ENCODE data around the gene GYS1. TPM values are rescaled to one million over a fixed set of nuclear protein-coding genes. Genes with fewer than 3 reads are reported as not detected.
"Not testable (repeated sequence)": the region's sequence is repeated elsewhere in the genome, so short reads cannot be mapped to it uniquely, and the experiment has no call there.

The GYS1 gene
- total RNA-seq, 1 donor, result 44.5 TPM

DNA sequence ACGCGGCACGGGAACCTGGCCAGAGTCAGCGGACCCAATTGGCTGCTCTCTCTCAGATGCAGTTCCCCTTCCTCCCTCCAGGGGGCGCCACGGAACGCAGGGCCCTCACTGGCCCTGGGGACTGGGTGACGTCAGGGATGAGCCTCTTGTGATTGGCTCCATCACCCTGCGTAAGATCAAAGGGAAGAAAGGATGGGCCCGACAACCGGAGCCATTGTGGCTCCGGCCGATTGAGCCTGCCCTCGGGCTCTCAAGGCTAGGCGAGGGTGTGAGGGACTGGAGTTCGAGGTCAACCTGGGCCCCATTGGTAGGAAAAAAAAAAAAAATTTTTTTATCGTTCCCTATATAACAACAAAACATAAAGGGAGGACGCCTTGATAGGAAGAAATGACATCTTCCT, 43.7 kb upstream of the GYS1 start, which contains the start of gene CGB1:
Gene CGB1, minus strand, starts transcription at position 81 of the 400 bp plus-strand sequence. CDS start 184 bp downstream, outside the sequence.
- not testable (repeated sequence) for H4K20me1 ChIP-seq (ENCODE audit: insufficient read depth, low read length); H2AFZ ChIP-seq (ENCODE audit: low read length); H3K9me3 ChIP-seq (ENCODE audit: low read depth, low read length); H3K27me3 ChIP-seq (ENCODE audit: insufficient read depth, low read length); H3K4me2 ChIP-seq (ENCODE audit: insufficient read depth, low read length); H3K36me3 ChIP-seq (ENCODE audit: insufficient read depth, low read length); H3K27ac ChIP-seq (ENCODE audit: low read depth, low read length); H3K4me3 ChIP-seq (ENCODE audit: insufficient read depth, low read length); H3K79me2 ChIP-seq (ENCODE audit: insufficient read depth, low read length); H3K4me1 ChIP-seq (ENCODE audit: insufficient read depth, low read length)
- TF ChIP-seq, protein P1, sequence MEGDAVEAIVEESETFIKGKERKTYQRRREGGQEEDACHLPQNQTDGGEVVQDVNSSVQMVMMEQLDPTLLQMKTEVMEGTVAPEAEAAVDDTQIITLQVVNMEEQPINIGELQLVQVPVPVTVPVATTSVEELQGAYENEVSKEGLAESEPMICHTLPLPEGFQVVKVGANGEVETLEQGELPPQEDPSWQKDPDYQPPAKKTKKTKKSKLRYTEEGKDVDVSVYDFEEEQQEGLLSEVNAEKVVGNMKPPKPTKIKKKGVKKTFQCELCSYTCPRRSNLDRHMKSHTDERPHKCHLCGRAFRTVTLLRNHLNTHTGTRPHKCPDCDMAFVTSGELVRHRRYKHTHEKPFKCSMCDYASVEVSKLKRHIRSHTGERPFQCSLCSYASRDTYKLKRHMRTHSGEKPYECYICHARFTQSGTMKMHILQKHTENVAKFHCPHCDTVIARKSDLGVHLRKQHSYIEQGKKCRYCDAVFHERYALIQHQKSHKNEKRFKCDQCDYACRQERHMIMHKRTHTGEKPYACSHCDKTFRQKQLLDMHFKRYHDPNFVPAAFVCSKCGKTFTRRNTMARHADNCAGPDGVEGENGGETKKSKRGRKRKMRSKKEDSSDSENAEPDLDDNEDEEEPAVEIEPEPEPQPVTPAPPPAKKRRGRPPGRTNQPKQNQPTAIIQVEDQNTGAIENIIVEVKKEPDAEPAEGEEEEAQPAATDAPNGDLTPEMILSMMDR (IDR thresholded peaks at IDR 0.05; ENCODE audit: extremely low read depth, low read depth, low read length), result peak; percentile 42
- peak; percentile 31 for DNase-seq (ENCODE audit: insufficient read length, low spot score, missing footprints)

DNA sequence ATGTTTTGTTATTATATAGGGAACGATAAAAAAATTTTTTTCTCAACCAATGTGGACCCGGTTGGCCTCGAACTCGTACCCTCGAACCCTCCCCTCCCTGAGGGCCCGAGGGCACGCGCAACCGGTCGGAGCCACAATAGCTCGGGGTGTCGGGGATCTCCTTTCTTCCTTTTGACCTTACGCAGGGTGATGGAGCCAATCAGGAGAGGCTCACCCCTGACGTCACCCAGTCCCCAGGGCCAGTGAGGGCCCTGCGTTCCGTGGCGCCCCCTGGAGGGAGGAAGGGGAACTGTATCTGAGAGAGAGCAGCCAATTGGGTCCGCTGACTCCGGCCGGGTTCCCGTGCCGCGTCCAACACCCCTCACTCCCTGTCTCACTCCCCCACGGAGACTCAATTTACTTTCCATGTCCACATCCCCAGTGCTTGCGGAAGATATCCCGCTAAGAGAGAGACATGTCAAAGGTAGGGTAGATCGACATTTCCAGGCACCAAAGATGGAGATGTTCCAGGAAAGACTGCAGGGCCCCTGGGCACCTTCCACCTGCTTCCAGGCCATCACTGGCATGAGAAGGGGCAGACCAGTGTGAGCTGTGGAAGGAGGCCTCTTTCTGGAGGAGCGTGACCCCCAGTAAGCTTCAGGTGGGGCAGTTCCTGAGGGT, 38.7 kb upstream of the GYS1 start, which contains the start of gene CGB2:
Gene CGB2, plus strand, starts transcription at position 249 of the 660 bp plus-strand sequence. Its CDS starts 206 bp downstream, at position 455.
- not testable (repeated sequence) for H3K27ac ChIP-seq (ENCODE audit: low read depth, low read length); H3K4me3 ChIP-seq (ENCODE audit: insufficient read depth, low read length); H3K36me3 ChIP-seq (ENCODE audit: insufficient read depth, low read length); H3K9me3 ChIP-seq (ENCODE audit: low read depth, low read length); H3K4me1 ChIP-seq (ENCODE audit: insufficient read depth, low read length); H3K4me2 ChIP-seq (ENCODE audit: insufficient read depth, low read length); H2AFZ ChIP-seq (ENCODE audit: low read length); H4K20me1 ChIP-seq (ENCODE audit: insufficient read depth, low read length); H3K79me2 ChIP-seq (ENCODE audit: insufficient read depth, low read length); H3K27me3 ChIP-seq (ENCODE audit: insufficient read depth, low read length)
- TF ChIP-seq, protein P1 (IDR thresholded peaks at IDR 0.05; ENCODE audit: extremely low read depth, low read depth, low read length), result peak; percentile 37
- peak; percentile 61 for DNase-seq (ENCODE audit: insufficient read length, low spot score, missing footprints)

DNA sequence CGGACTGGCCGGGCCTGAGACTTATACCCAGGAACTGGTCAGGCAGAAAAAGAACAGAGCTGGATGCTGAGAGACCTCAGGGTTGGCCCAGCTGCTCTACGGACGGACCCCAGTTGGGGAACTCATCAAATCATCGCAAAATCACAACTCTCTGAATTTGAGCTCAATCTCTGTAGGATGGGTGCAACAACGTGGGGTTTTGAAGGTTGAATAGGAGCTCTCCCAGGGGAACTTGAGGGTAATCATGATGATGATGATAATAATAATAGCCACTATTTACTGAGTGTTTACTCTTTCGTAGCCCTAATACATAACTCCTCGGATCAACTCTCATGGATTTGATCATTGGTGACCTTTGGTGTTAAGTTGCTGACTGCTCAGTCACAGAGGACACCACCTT, 37.2 kb upstream of the GYS1 start:
- not testable (repeated sequence) for H4K20me1 ChIP-seq (ENCODE audit: insufficient read depth, low read length); DNase-seq (ENCODE audit: insufficient read length, low spot score, missing footprints); H3K36me3 ChIP-seq (ENCODE audit: insufficient read depth, low read length)

DNA sequence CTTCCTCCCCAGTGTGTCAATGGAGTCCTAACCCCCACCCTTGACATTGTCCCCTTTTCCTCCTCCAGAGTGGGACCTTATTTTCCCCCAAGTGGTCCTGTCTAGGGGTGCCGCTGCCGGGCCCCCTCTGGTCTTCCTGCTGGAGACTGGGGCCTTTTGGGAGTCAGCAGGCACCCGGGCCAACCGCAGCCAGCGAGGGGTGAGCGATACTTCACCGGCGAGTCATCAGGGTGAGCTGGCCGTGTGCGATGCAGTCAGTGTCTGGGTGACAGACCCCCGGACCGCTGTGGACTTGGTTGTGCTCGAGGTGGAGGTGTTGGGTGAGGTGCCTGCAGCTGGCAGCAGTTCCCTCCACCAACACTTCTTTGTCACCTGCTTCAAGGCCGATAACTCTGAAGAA, 36.6 kb upstream of the GYS1 start:
- H3K4me2 ChIP-seq (ENCODE audit: insufficient read depth, low read length); H4K20me1 ChIP-seq (ENCODE audit: insufficient read depth, low read length); H3K9me3 ChIP-seq (ENCODE audit: low read depth, low read length); H2AFZ ChIP-seq (ENCODE audit: low read length); H3K4me1 ChIP-seq (ENCODE audit: insufficient read depth, low read length); H3K27ac ChIP-seq (ENCODE audit: low read depth, low read length); H3K36me3 ChIP-seq (ENCODE audit: insufficient read depth, low read length); H3K79me2 ChIP-seq (ENCODE audit: insufficient read depth, low read length); H3K4me3 ChIP-seq (ENCODE audit: insufficient read depth, low read length); H3K27me3 ChIP-seq (ENCODE audit: insufficient read depth, low read length): not testable (repeated sequence)
- peak; percentile 68 for DNase-seq (ENCODE audit: insufficient read length, low spot score, missing footprints)

More for the DNA sequence above, 37.2 kb upstream of the GYS1 start:
- not testable (repeated sequence) for H3K4me2 ChIP-seq (ENCODE audit: insufficient read depth, low read length); H2AFZ ChIP-seq (ENCODE audit: low read length); H3K9me3 ChIP-seq (ENCODE audit: low read depth, low read length); H3K79me2 ChIP-seq (ENCODE audit: insufficient read depth, low read length); H3K4me3 ChIP-seq (ENCODE audit: insufficient read depth, low read length); H3K27me3 ChIP-seq (ENCODE audit: insufficient read depth, low read length); H3K4me1 ChIP-seq (ENCODE audit: insufficient read depth, low read length); H3K27ac ChIP-seq (ENCODE audit: low read depth, low read length)

DNA sequence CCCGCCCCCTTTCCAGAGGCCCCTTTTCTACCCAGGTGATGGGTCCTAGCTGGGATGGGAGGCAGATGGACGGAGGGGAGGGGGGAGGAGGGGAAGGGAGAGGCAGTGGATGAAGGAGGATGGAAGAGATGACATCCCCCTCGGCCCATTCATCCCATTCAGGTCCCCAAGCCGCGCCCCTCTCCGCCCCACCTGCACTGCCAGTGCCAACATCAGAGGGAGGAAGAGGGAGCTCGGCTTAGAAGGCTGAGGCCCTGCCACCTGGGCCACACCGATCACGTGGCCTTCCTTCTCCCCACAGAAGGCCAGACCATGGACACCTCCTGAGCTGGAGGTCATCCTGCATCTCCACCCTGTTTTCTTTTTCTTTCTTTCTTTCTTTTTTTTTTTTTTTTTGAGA, 35.6 kb upstream of the GYS1 start:
- not testable (repeated sequence) for DNase-seq (ENCODE audit: insufficient read length, low spot score, missing footprints); H3K79me2 ChIP-seq (ENCODE audit: insufficient read depth, low read length)

DNA sequence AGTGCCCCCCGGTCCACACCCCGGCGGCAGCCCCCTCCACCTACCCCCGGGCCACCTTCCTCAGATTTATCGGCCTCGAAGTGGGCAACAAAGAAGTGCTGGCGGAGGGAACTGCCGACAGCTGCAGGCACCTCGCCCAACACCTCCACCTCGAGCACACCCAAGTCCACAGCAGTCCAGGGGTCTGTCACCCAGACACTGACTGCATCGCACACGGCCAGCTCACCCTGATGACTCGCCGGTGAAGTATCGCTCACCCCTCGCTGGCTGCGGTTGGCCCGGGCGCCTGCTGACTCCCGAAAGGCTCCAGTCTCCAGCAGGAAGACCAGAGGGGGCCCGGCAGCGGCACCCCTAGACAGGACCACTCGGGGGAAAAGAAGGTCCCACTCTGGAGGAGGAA, 32.5 kb upstream of the GYS1 start:
- DNase-seq (ENCODE audit: insufficient read length, low spot score, missing footprints); H3K9me3 ChIP-seq (ENCODE audit: low read depth, low read length); H3K27ac ChIP-seq (ENCODE audit: low read depth, low read length): not testable (repeated sequence)

More for the DNA sequence above, 35.6 kb upstream of the GYS1 start:
- H3K9me3 ChIP-seq (ENCODE audit: low read depth, low read length); H3K4me1 ChIP-seq (ENCODE audit: insufficient read depth, low read length); H3K4me3 ChIP-seq (ENCODE audit: insufficient read depth, low read length); H3K27ac ChIP-seq (ENCODE audit: low read depth, low read length); H2AFZ ChIP-seq (ENCODE audit: low read length); H4K20me1 ChIP-seq (ENCODE audit: insufficient read depth, low read length); H3K27me3 ChIP-seq (ENCODE audit: insufficient read depth, low read length); H3K4me2 ChIP-seq (ENCODE audit: insufficient read depth, low read length); H3K36me3 ChIP-seq (ENCODE audit: insufficient read depth, low read length): not testable (repeated sequence)

DNA sequence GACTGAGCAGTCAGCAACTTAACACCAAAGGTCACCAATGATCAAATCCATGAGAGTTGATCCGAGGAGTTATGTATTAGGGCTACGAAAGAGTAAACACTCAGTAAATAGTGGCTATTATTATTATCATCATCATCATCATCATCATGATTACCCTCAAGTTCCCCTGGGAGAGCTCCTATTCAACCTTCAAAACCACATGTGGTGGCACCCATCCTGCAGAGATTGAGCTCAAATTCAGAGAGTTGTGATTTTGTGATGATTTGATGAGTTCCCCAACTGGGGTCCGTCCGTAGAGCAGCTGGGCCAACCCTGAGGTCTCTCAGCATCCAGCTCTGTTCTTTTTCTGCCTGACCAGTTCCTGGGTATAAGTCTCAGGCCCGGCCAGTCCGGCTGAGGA, 32.0 kb upstream of the GYS1 start:
- H3K4me2 ChIP-seq (ENCODE audit: insufficient read depth, low read length); H3K79me2 ChIP-seq (ENCODE audit: insufficient read depth, low read length); H2AFZ ChIP-seq (ENCODE audit: low read length); H3K4me3 ChIP-seq (ENCODE audit: insufficient read depth, low read length); H3K9me3 ChIP-seq (ENCODE audit: low read depth, low read length); H4K20me1 ChIP-seq (ENCODE audit: insufficient read depth, low read length); DNase-seq (ENCODE audit: insufficient read length, low spot score, missing footprints); H3K36me3 ChIP-seq (ENCODE audit: insufficient read depth, low read length); H3K27me3 ChIP-seq (ENCODE audit: insufficient read depth, low read length); H3K27ac ChIP-seq (ENCODE audit: low read depth, low read length); H3K4me1 ChIP-seq (ENCODE audit: insufficient read depth, low read length): not testable (repeated sequence)

More for the DNA sequence above, 32.5 kb upstream of the GYS1 start:
- not testable (repeated sequence) for H3K4me1 ChIP-seq (ENCODE audit: insufficient read depth, low read length); H2AFZ ChIP-seq (ENCODE audit: low read length); H3K27me3 ChIP-seq (ENCODE audit: insufficient read depth, low read length); H3K79me2 ChIP-seq (ENCODE audit: insufficient read depth, low read length); H3K4me3 ChIP-seq (ENCODE audit: insufficient read depth, low read length); H4K20me1 ChIP-seq (ENCODE audit: insufficient read depth, low read length); H3K4me2 ChIP-seq (ENCODE audit: insufficient read depth, low read length); H3K36me3 ChIP-seq (ENCODE audit: insufficient read depth, low read length)
